Measurements from ENCODE around the gene ITCH. TPM values are rescaled to one million over a fixed set of nuclear protein-coding genes. Genes with fewer than 3 reads are reported as not detected.

ITCH gene
- total and polyA plus RNA-seq, 9 of the 15 experiments (the other 6 are each of a cell fraction or from before 2014, with no cell fraction given): 7.5 to 53.0 (median 22.9) TPM

GRCh38 chr20:34516247-34517113 is 153.4 kb downstream of the ITCH start, which contains the start of gene DYNLRB1 (continued):
- TF ChIP-seq SOX6 (IDR thresholded peaks at IDR 0.05) (peak; percentile 28; the same call in 1 of the 2 replicates), GATA2 (CRISPR knock-in tag; IDR thresholded peaks at IDR 0.05) (peak; percentile 52), NR2C2 (CRISPR knock-in tag; IDR thresholded peaks at IDR 0.05) (no peak; the same call in 1 of the 2 replicates), NR2C2 (tag; IDR thresholded peaks at IDR 0.05) (peak; percentile 52; the same call in 1 of the 2 replicates), SP2 (IDR thresholded peaks at IDR 0.05; ENCODE audit: extremely low read depth, low read depth, low read length, poor library complexity, severe bottlenecking) (peak; percentile 79), TAF7 (tag; IDR thresholded peaks at IDR 0.05) (0 out of 2 replicates have a peak, but pooled peaks have one; percentile 33), GABPA (tag; conservative IDR thresholded peaks at IDR 0.05; ENCODE audit: low read depth) (peak; percentile 93)

DNA sequence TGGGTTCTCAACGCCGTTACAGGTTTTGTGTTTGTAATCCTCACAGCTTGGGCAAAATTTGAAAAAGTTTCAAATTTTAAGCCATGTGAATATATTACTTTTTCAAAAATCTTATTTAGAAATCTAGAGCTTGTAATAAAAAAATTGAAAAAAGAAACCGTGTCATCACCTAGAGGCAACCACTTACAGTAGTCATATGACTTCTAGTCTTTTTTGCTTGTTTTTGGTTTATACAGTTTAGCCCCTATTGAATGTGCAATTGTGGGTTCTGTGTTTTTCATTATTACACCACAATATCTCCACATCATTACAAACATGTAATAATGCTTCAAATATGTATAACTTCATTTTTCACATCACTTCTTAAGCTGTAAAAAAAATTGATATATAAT is 154.0 kb downstream of the ITCH start:
- H3K9me1 ChIP-seq (ENCODE audit: control insufficient read depth, insufficient read depth, low read length): no peaks in the 10 kb centered on the region
- ChIA-PET CTCF (ENCODE audit: low intra/inter-chr PET ratio) (no interaction called here), POLR2A (interaction anchor here (0.9 to 2.5 kb wide), 11 partner anchors 9 to 354 kb away, joined by 3 to 8 read pairs (median 5); partner anchors contain the start of gene AHCY)
- peaks cover 17% of the 10 kb centered on the region; the same call in 2 of the 3 replicates for H3K36me3 ChIP-seq (ENCODE audit: control insufficient read depth, insufficient read depth, low read length)
- no peaks in the 10 kb centered on the region for H3K9me3 ChIP-seq (replicated peaks; ENCODE audit: control insufficient read depth, insufficient read depth, low read depth, low read length)
- H3K79me2 ChIP-seq (ENCODE audit: control insufficient read depth, insufficient read depth, low read length): peaks cover 61% of the 10 kb centered on the region
- BruUV-seq (replicated peaks): no TSS peak
- H3K4me3 ChIP-seq: peak overlapping the region; percentile 67
- ATAC-seq: no peak
- no peaks in the 10 kb centered on the region for H4K20me1 ChIP-seq (replicated peaks; ENCODE audit: control insufficient read depth, insufficient read depth, low read length)
- H3K27me3 ChIP-seq (ENCODE audit: control insufficient read depth in 2 of 2, insufficient read depth in 2 of 2, low read length in 2 of 2): no peaks in the 10 kb centered on the region
- 0% methylated on average over 3 of the region's 3 CpGs for WGBS (ENCODE audit: insufficient coverage, low coverage, missing lambda C conversion rate)
- H3K4me2 ChIP-seq (ENCODE audit: insufficient read depth, low read length): peak overlapping the region; percentile 99
- intact Hi-C loops (cut with micrococcal nuclease) (loop anchor here (5.0 kb wide), 1 partner anchor 45 kb away; no protein-coding TSS in a partner anchor), in situ Hi-C loops (cut with MboI) (loop anchor here (5.0 kb wide), 1 partner anchor 215 kb away; the partner anchor contains the start of gene AHCY)
- peaks cover 12 to 18% of the 10 kb centered on the region in 2 experiments; a peak in 4 of 5 replicates for H3K4me1 ChIP-seq (replicated peaks in 1 of 2; ENCODE audit: control insufficient read depth in 2 of 2, insufficient read depth in 2 of 2, low read length in 2 of 2)
- peak overlapping the region; percentile 96 for H2AFZ ChIP-seq (ENCODE audit: low read depth, low read length)
- H3K9ac ChIP-seq (ENCODE audit: insufficient read depth in 1 of 2, low read depth in 2 of 2, low read length in 2 of 2): peak overlapping the region; percentile 79 to 97
- TF ChIP-seq ATF2 (CRISPR knock-in tag; IDR thresholded peaks at IDR 0.05): no peak
- TF ChIP-seq, protein P1, sequence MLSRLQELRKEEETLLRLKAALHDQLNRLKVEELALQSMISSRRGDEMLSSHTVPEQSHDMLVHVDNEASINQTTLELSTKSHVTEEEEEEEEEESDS (CRISPR knock-in tag; IDR thresholded peaks at IDR 0.05): no peak
- no peak for TF ChIP-seq ETV6 (IDR thresholded peaks at IDR 0.05; ENCODE audit: borderline replicate concordance in 1 of 2, low read depth in 2 of 2, low read length in 1 of 2)
- peak; percentile 3; the same call in 1 of the 2 replicates for TF ChIP-seq ETV6 (CRISPR knock-in tag; IDR thresholded peaks at IDR 0.05; ENCODE audit: borderline replicate concordance)
- peak overlapping the region; percentile 80 for H3K27ac ChIP-seq (ENCODE audit: extremely low read depth, low read depth, low read length)
- DNase-seq (ENCODE audit: extremely low read depth in 1 of 4, low spot score in 3 of 4): no peak
- no peak for FAIRE-seq
